ENCODE results near the gene ZC3H4.

ZC3H4 gene

DNA sequence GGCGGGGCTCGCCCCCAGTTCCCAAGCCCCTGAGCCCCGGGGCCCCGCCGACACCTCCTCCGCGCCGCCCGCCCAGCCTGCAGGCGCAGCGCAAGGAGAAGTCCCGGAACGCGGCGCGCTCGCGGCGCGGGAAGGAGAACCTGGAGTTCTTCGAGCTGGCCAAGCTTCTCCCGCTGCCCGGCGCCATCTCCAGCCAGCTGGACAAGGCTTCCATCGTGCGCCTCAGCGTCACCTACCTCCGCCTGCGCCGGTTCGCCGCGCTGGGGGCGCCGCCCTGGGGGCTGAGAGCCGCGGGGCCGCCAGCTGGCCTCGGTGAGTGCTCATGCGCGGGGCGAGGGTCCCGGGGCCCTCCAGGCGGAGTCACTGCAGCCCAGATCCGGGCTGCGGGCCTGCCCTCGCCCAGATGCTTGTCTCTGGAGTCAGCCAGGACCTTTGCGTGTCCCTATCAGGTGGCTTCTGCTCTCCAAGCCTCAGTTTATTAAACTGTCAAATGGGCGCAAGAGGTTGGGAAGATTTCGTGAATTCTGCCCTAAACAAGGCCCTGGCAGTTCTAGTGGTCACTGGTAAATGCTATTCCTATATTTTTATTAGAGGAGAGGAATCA is 91.9 kb downstream of the ZC3H4 start:
- no peak for DNase-seq (ENCODE audit: low read depth in 3 of 3)

- DNase-seq (ENCODE audit: low read depth in 3 of 3), result no peak
These were observed 92.5 kb downstream of the ZC3H4 start for GRCh38 chr19:47020992-47021496.

- no peak for DNase-seq (ENCODE audit: low read depth in 3 of 3)
These were observed 93.3 kb downstream of the ZC3H4 start for GRCh38 chr19:47020132-47020805.

DNA sequence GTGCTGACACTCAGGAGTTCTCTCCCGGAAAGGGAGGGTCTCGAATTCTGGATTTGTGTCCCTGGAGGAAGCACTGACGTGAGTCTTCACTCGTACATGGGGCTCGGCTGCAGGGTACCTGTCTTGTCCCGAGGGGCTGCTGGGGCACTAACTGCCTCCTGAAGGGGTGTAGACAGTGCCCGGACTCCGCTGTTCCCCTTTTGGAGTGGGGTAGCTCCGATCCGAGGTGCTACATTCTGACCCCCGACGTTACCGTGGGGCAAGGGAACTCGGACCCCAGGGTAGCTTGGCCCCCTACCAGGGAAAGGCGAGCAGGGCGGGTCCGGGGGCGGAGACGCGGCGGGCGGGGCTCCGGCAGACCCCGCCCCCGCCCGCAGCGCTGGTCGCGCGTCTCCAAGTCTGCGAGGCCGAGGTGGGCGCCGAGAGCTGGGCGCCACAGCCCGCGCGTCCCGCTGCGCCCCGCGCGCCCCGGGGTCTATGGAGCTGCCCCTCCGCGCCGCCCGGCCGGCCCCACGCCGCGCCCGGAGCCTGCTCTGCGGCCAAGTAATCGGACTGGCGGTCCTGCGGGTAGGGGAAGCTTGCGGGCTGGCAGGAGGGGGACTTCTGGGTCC is 94.0 kb downstream of the ZC3H4 start, which contains the start of gene NPAS1:
TSS of gene NPAS1 (plus strand) at position 407 of the 611 bp plus-strand sequence. CDS start 1,211 bp downstream, outside the sequence.
- DNase-seq (ENCODE audit: low read depth in 3 of 3), result no peak

DNA sequence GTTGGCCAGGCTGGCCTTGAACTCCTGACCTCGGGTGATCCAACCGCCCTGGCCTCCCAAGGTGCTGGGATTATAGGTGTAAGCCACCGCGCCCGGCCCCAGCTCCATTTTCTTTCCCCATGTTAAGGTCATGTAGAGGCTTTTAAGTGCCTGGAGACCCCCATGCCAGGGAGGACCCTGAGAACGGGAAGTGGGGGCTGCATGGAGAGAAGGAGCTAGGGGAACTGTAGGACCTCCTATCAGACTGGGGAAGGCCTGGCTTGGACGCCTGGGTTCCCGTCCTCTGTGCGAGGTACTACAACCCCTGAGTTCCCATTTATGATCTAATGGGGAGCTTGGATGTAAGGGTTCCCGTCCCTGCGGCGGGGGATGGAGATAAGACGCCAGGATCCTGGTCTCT is 94.7 kb downstream of the ZC3H4 start:
- DNase-seq (ENCODE audit: low read depth in 3 of 3), result no peak

Measured in stimulated activated CD4-positive, alpha-beta T cell treated with anti-CD3 and anti-CD28 coated beads, TNF-alpha, amount 100 ng/mL, for 48 hours (primary cell).